SK-N-SH (cell line): ENCODE results near the gene RAD51B.

Source experiments
- EZH2phosphoT487 ChIP-seq: fragments of 200-600 bp; sonication (generic); IDR thresholded peaks from 2 replicates; pipeline ENCODE4 v1.6.1; 2017; ENCODE audit warnings: low read depth, mixed run types, mild to moderate bottlenecking, antibody characterized with exemption, moderate library complexity, borderline replicate concordance
- MXI1 ChIP-seq: IDR thresholded peaks from 2 replicates; pipeline ENCODE4 v1.6.1; 2012; ENCODE audit warnings: mild to moderate bottlenecking, low read depth, low read length, improper control_type of control experiment
- USF2 ChIP-seq: fragments of 150-350 bp; IDR thresholded peaks from 2 replicates; pipeline ENCODE4 v1.6.1; 2017; ENCODE audit warnings: antibody characterized with exemption, low read length, low read depth, borderline replicate concordance

GRCh38 chr14:67963960-67964812 is 144.6 kb downstream of the RAD51B start:
- TF ChIP-seq EZH2phosphoT487 (no peak), USF2 (no peak), MXI1 (no peak)
